ENCODE measurements around the gene PHF14. TPM values are rescaled to one million over a fixed set of nuclear protein-coding genes. Genes with fewer than 3 reads are reported as not detected.

The PHF14 gene
- total and polyA plus RNA-seq, 4 donors = 6.9 to 24.4 (median 15.3) TPM

DNA sequence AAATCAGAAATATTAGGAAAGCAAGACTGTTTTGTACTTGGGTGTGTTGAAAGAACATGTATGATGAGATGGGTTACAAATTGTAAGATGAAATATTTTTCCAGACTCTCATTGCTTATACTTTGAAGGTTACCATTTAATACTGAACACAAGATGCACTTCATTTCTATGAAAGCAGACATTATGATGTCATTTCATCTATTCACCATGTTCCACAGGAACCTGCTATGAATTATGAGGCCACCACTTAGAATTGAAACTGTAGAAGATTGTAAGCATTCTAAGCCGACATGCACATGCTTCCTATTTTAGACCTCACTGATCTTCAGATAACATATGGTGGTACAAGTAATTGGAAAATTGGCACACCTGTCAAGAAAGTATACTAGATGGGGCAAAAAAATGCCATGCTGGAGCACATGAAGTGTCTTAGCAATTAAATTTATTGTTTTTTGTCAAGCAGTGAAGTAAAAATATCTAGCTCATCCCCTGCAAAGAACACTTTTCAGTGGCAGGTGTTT is 195.0 kb downstream of the PHF14 start:
- Histone ChIP-seq H3K27ac (ENCODE audit: low read depth in 1 of 2, low read length in 2 of 2) (no peak overlapping the region), H3K9ac (ENCODE audit: low read depth in 1 of 2, low read length in 2 of 2) (no peak overlapping the region), H3K27me3 (ENCODE audit: control insufficient read depth in 4 of 4, insufficient read depth in 4 of 4, low read length in 3 of 4) (no peaks in the 10 kb centered on the region), H3K36me3 (ENCODE audit: control insufficient read depth in 4 of 4, insufficient read depth in 3 of 4, low read depth in 1 of 4, low read length in 3 of 4) (no peaks in the 10 kb centered on the region), H3K4me1 (ENCODE audit: control insufficient read depth in 4 of 4, insufficient read depth in 4 of 4, low read length in 3 of 4) (peaks cover 0 to 13% (median 5%) of the 10 kb centered on the region in 4 donors), H3K9me3 (ENCODE audit: control insufficient read depth in 4 of 4, low read length in 3 of 4) (no peaks in the 10 kb centered on the region), H3K4me3 (ENCODE audit: low read depth in 1 of 3, low read length in 3 of 3) (no peak overlapping the region)
- no peak for DNase-seq (ENCODE audit: low spot score)
- 84% methylated on average over 1 of the region's 1 CpG for WGBS
- TF ChIP-seq GABPA (IDR thresholded peaks at IDR 0.05 in 1 of 2, conservative IDR thresholded peaks at IDR 0.05 in 1 of 2) (no peak), FOXA2 (IDR thresholded peaks at IDR 0.05) (no peak), YY1 (IDR thresholded peaks at IDR 0.05) (no peak), EGR1 (IDR thresholded peaks at IDR 0.05; ENCODE audit: low read depth in 2 of 2) (no peak), RXRA (IDR thresholded peaks at IDR 0.05) (no peak)

GRCh38 chr7:11170175-11170574 is 196.5 kb downstream of the PHF14 start:
- peaks cover 0 to 13% (median 5%) of the 10 kb centered on the region in 4 donors for H3K4me1 ChIP-seq (ENCODE audit: control insufficient read depth in 4 of 4, insufficient read depth in 4 of 4, low read length in 3 of 4)
- no peak overlapping the region for H3K9ac ChIP-seq (ENCODE audit: low read depth in 1 of 2, low read length in 2 of 2)
- no peak overlapping the region for H3K4me3 ChIP-seq (ENCODE audit: low read depth in 1 of 3, low read length in 3 of 3)
- no peaks in the 10 kb centered on the region for H3K27me3 ChIP-seq (ENCODE audit: control insufficient read depth in 4 of 4, insufficient read depth in 4 of 4, low read length in 3 of 4)
- WGBS = 50% methylated on average over 2 of the region's 2 CpGs
- H3K27ac ChIP-seq (ENCODE audit: low read depth in 1 of 2, low read length in 2 of 2) = no peak overlapping the region
- H3K9me3 ChIP-seq (ENCODE audit: control insufficient read depth in 4 of 4, low read length in 3 of 4) = no peaks in the 10 kb centered on the region
- TF ChIP-seq, protein P1, sequence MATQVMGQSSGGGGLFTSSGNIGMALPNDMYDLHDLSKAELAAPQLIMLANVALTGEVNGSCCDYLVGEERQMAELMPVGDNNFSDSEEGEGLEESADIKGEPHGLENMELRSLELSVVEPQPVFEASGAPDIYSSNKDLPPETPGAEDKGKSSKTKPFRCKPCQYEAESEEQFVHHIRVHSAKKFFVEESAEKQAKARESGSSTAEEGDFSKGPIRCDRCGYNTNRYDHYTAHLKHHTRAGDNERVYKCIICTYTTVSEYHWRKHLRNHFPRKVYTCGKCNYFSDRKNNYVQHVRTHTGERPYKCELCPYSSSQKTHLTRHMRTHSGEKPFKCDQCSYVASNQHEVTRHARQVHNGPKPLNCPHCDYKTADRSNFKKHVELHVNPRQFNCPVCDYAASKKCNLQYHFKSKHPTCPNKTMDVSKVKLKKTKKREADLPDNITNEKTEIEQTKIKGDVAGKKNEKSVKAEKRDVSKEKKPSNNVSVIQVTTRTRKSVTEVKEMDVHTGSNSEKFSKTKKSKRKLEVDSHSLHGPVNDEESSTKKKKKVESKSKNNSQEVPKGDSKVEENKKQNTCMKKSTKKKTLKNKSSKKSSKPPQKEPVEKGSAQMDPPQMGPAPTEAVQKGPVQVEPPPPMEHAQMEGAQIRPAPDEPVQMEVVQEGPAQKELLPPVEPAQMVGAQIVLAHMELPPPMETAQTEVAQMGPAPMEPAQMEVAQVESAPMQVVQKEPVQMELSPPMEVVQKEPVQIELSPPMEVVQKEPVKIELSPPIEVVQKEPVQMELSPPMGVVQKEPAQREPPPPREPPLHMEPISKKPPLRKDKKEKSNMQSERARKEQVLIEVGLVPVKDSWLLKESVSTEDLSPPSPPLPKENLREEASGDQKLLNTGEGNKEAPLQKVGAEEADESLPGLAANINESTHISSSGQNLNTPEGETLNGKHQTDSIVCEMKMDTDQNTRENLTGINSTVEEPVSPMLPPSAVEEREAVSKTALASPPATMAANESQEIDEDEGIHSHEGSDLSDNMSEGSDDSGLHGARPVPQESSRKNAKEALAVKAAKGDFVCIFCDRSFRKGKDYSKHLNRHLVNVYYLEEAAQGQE (IDR thresholded peaks at IDR 0.05) = no peak
- TF ChIP-seq YY1 (IDR thresholded peaks at IDR 0.05) (peak; percentile 62), JUND (IDR thresholded peaks at IDR 0.05) (no peak)
- no peaks in the 10 kb centered on the region for H3K36me3 ChIP-seq (ENCODE audit: control insufficient read depth in 4 of 4, insufficient read depth in 3 of 4, low read depth in 1 of 4, low read length in 3 of 4)
- no peak for DNase-seq (ENCODE audit: low spot score)

DNA sequence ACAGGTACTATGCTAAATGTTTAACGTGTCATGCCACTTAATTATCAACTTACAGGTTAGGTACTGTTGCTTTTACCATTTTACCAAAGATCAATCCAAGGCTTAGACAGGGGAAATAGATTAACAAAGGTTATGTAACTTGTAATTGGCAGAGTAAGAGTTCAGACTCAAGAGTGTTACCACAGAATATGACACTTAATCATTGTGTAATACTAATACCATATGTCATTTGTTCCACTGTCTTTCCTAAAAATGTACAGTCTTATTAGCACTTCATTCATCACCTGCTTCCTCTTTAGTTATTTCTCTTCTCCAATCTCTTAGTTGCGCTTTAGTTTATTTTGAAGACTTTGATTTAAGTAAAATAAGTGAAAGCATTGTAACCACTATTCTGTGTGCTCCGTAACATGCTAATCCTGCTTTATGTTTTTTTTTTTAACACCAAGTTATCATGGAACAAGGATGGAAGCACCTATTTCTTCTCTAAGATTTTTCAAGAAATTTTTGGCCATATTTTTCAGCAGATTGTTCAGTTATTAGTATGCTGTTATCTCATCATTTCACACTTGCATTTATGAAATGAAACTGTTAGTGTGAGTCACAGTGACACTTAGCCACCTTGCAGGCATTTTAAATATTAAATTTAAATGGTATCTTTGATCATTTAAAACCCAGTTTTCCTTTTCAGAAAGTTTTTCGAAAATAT is 197.3 kb downstream of the PHF14 start:
- no peak for DNase-seq (ENCODE audit: low spot score)

More for the DNA sequence above, 197.3 kb downstream of the PHF14 start:
- peaks cover 0 to 13% (median 5%) of the 10 kb centered on the region in 4 donors for H3K4me1 ChIP-seq (ENCODE audit: control insufficient read depth in 4 of 4, insufficient read depth in 4 of 4, low read length in 3 of 4)
- no peak overlapping the region for H3K4me3 ChIP-seq (ENCODE audit: low read depth in 1 of 3, low read length in 3 of 3)
- WGBS = 80% methylated on average over 4 of the region's 4 CpGs
- no peaks in the 10 kb centered on the region for H3K9me3 ChIP-seq (ENCODE audit: control insufficient read depth in 4 of 4, low read length in 3 of 4)
- no peaks in the 10 kb centered on the region for H3K36me3 ChIP-seq (ENCODE audit: control insufficient read depth in 4 of 4, insufficient read depth in 3 of 4, low read depth in 1 of 4, low read length in 3 of 4)
- no peak overlapping the region for H3K27ac ChIP-seq (ENCODE audit: low read depth in 1 of 2, low read length in 2 of 2)
- H3K9ac ChIP-seq (ENCODE audit: low read depth in 1 of 2, low read length in 2 of 2) = no peak overlapping the region
- H3K27me3 ChIP-seq (ENCODE audit: control insufficient read depth in 4 of 4, insufficient read depth in 4 of 4, low read length in 3 of 4) = no peaks in the 10 kb centered on the region
- TF ChIP-seq HNF4A (conservative IDR thresholded peaks at IDR 0.05) (peak in 1 of 2 donors; percentile 11), SP1 (IDR thresholded peaks at IDR 0.05) (no peak), ATF3 (IDR thresholded peaks at IDR 0.05) (no peak), MAX (IDR thresholded peaks at IDR 0.05) (no peak), RXRA (IDR thresholded peaks at IDR 0.05) (peak in 1 of 2 donors; percentile 21), EGR1 (IDR thresholded peaks at IDR 0.05; ENCODE audit: low read depth in 2 of 2) (no peak)
- TF ChIP-seq, protein P1 (IDR thresholded peaks at IDR 0.05) = no peak
